ENCODE results near the gene FCRL4. TPM values are rescaled to one million over a fixed set of nuclear protein-coding genes. Genes with fewer than 3 reads are reported as not detected.
"Not testable (repeated sequence)": the region's sequence is repeated elsewhere in the genome, so short reads cannot be mapped to it uniquely, and the experiment has no call there.

Gene FCRL4
- total RNA-seq, 1 donor from 2014 or later = not detected

- Histone ChIP-seq H3K36me3 (no peaks in the 10 kb centered on the region), H3K27ac (no peak overlapping the region), H3K4me3 (no peak overlapping the region), H3K4me1 (no peaks in the 10 kb centered on the region), H3K27me3 (no peaks in the 10 kb centered on the region), H3K9me3 (no peaks in the 10 kb centered on the region)
- no peak for TF ChIP-seq POLR2AphosphoS5 (IDR thresholded peaks at IDR 0.05; ENCODE audit: insufficient read depth in 1 of 2, low read depth in 1 of 2)
- no peak for TF ChIP-seq CTCF (IDR thresholded peaks at IDR 0.05)
- no peak for TF ChIP-seq POLR2A (IDR thresholded peaks at IDR 0.05)
- intact Hi-C loops (cut with DNase I) = no loop called here
- no peak for DNase-seq (ENCODE audit: extremely low spot score in 2 of 2)
These were observed 35.4 kb downstream of the FCRL4 start for GRCh38 chr1:157562515-157562914.

- Histone ChIP-seq H3K27ac (no peak overlapping the region), H3K4me1 (no peaks in the 10 kb centered on the region), H3K36me3 (no peaks in the 10 kb centered on the region), H3K27me3 (no peaks in the 10 kb centered on the region), H3K4me3 (no peak overlapping the region), H3K9me3 (no peaks in the 10 kb centered on the region)
- no peak for DNase-seq (ENCODE audit: extremely low spot score in 2 of 2)
- intact Hi-C loops (cut with DNase I) = no loop called here
- no peak for TF ChIP-seq POLR2AphosphoS5 (IDR thresholded peaks at IDR 0.05; ENCODE audit: insufficient read depth in 1 of 2, low read depth in 1 of 2)
- no peak for TF ChIP-seq CTCF (IDR thresholded peaks at IDR 0.05)
- TF ChIP-seq POLR2A (IDR thresholded peaks at IDR 0.05) = no peak
These were observed 39.8 kb downstream of the FCRL4 start for GRCh38 chr1:157558119-157558518.

GRCh38 chr1:157551694-157552693 is 45.9 kb downstream of the FCRL4 start, which contains the start of gene FCRL5:
FCRL5 (minus strand) TSS chr1:157552515; CDS start chr1:157552362, 153 bp downstream.
- H3K4me1 ChIP-seq = no peaks in the 10 kb centered on the region
- H3K9me3 ChIP-seq = no peaks in the 10 kb centered on the region
- no peak within 1 kb of the TSS for H3K27ac ChIP-seq
- no peaks in the 10 kb centered on the region for H3K36me3 ChIP-seq
- intact Hi-C loops (cut with DNase I) = no loop called here
- no peak for TF ChIP-seq POLR2AphosphoS5 (IDR thresholded peaks at IDR 0.05; ENCODE audit: insufficient read depth in 1 of 2, low read depth in 1 of 2)
- TF ChIP-seq CTCF (IDR thresholded peaks at IDR 0.05) = no peak
- DNase-seq (ENCODE audit: extremely low spot score in 2 of 2) = no peak
- H3K4me3 ChIP-seq = no peak within 1 kb of the TSS
- no peaks in the 10 kb centered on the region for H3K27me3 ChIP-seq

GRCh38 chr1:157548081-157548480 is 49.8 kb downstream of the FCRL4 start:
- intact Hi-C loops (cut with DNase I); H3K27ac ChIP-seq; H3K4me1 ChIP-seq; H3K4me3 ChIP-seq; H3K27me3 ChIP-seq; H3K9me3 ChIP-seq; H3K36me3 ChIP-seq; DNase-seq (ENCODE audit: extremely low spot score in 2 of 2): not testable (repeated sequence)

- no peak for TF ChIP-seq POLR2A (IDR thresholded peaks at IDR 0.05)
- no peak for TF ChIP-seq CTCF (IDR thresholded peaks at IDR 0.05)
- TF ChIP-seq POLR2AphosphoS5 (IDR thresholded peaks at IDR 0.05; ENCODE audit: insufficient read depth in 1 of 2, low read depth in 1 of 2) = no peak
- Histone ChIP-seq H3K36me3 (no peaks in the 10 kb centered on the region), H3K4me3 (no peak overlapping the region), H3K9me3 (no peaks in the 10 kb centered on the region), H3K4me1 (no peaks in the 10 kb centered on the region), H3K27ac (no peak overlapping the region), H3K27me3 (no peaks in the 10 kb centered on the region)
- DNase-seq (ENCODE audit: extremely low spot score in 2 of 2) = no peak
- intact Hi-C loops (cut with DNase I) = no loop called here
These were observed 55.2 kb downstream of the FCRL4 start for GRCh38 chr1:157542676-157543075.
